ENCODE data around the gene POU6F1.

GRCh38 chr12:51218607-51219161 is 822 bp upstream of the POU6F1 start:
- no peak for TF ChIP-seq ZNF16 (tag by site-specific recombination; IDR thresholded peaks at IDR 0.05; ENCODE audit: low read depth)
- no peak for TF ChIP-seq CTCF (tag by site-specific recombination; IDR thresholded peaks at IDR 0.05)
- no peak for TF ChIP-seq ZNF138 (tag by site-specific recombination; IDR thresholded peaks at IDR 0.05; ENCODE audit: borderline replicate concordance)
- no peak for TF ChIP-seq ZNF580 (tag by site-specific recombination; IDR thresholded peaks at IDR 0.05)
- TF ChIP-seq ZNF639 (tag by site-specific recombination; IDR thresholded peaks at IDR 0.05), result no peak
- no peak for TF ChIP-seq REPIN1 (tag by site-specific recombination; IDR thresholded peaks at IDR 0.05; ENCODE audit: low read depth)

Data from HEK293 (cell line).